Hippocampal formation (tissue), 2 donors: ENCODE results near the gene ANKRD17.
"Not testable (repeated sequence)": the region's sequence is repeated elsewhere in the genome, so short reads cannot be mapped to it uniquely, and the experiment has no call there.

Experiments
- DNase-seq, 2 donors: peaks; one replicate each; lab custom pipeline; 2025; lab: John Stamatoyannopoulos, UW

Gene ANKRD17

DNA sequence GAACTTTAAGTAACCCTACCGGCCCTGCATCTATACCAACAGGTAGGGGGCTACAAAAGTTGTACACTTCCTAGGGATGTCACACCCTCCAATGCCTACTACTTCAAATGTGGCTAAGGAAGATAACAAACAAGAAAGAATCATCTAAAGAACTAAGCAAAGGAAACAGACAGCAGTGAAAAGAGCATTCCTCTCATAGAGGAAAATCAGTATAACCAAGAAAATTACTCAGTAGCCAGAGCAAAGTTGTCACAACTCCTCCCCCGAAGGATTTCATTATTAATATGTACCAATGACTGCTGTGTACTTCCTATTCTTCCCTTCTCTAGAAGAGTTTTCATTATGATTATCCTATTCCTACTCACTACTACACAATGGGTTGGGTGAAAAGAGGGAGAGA is 12.6 kb downstream of the ANKRD17 start:
- no peak for DNase-seq

DNA sequence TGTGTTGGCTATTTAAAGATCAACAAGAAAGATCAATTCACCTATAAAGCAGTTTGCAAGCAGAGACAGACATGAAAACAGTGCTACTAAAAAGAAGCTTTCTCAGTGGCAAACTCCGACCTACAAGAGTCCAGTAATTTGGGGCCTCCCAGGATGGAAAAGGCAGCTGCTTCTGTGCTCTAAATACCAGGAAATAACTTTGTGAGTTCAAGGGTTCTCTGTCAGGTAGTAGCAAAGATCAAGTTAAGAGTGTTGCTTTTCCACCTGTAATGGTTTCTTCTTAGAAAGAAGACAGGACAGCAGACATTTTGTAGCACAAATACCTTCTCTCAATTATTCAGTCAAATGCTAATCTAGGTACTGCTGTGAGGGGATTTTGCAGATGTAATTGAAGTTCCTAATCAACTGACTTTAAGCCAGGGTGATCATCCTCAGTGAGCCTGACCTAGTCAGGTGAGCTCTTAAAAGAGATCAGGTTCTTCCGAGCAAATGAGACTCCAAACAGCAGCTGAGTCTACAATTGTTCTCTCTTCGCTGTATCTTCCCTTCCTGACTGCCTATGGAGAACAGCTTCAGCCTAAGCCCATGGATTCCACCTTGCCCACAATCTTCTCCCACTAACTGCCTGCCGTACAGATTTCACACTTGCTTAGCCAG is 13.5 kb downstream of the ANKRD17 start:
- no peak for DNase-seq

DNA sequence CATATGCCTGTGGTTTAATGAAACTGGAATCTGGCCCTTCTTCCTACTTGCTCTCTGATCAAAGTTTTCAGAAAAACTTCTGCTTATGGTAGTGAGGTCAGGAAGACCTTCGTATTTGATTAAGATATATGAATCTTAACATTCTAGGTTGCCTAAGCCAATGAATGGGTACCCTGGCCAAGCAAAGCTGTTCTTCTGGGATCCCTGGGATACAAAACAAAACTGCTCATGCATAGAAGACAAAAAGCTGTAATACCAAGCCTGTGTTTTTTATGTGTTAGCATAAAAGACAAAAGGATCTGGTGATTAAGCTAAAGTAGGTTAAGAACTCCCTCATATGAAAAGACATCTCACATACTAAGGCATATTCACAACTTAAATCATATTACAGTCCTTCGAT is 21.6 kb downstream of the ANKRD17 start:
- no peak for DNase-seq

DNA sequence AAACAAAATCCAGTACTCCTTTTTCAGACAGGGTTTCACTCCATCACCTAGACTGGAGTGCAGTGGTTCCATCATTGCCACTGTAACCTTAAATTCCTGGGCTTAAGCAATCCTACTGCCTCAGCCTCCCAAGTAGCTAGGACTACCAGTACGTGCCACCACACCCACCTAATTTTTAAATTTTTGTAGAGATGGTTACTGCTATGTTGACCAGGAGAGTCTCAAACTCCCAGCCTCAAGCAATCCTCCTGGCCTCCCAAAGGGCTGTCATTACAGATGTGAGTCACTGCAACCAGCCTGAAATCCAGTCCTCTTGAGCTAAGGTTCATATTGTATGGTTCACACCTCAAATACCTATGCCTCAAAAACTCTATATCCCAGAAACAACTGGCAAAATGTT is 22.4 kb downstream of the ANKRD17 start:
- no peak for DNase-seq

DNA sequence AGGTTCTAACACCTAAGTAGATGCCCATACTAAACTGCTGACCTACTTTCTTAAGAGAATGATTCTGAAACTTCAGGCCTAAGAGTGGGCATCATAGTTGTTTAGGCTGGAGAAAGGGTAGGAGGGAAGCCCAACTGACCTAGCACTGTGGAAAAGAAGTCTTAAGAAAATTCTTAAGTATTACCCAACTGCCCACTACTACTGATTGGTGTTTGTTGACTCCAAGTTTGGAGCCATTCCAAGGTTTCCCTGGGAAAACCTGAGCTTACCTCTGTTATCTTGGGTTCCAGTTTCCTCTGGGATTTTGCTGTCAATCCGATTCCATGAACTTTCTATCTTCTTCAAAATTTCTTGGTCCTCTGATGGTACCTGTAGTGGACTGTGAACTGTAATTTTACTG is 23.9 kb downstream of the ANKRD17 start:
- DNase-seq, result no peak

DNA sequence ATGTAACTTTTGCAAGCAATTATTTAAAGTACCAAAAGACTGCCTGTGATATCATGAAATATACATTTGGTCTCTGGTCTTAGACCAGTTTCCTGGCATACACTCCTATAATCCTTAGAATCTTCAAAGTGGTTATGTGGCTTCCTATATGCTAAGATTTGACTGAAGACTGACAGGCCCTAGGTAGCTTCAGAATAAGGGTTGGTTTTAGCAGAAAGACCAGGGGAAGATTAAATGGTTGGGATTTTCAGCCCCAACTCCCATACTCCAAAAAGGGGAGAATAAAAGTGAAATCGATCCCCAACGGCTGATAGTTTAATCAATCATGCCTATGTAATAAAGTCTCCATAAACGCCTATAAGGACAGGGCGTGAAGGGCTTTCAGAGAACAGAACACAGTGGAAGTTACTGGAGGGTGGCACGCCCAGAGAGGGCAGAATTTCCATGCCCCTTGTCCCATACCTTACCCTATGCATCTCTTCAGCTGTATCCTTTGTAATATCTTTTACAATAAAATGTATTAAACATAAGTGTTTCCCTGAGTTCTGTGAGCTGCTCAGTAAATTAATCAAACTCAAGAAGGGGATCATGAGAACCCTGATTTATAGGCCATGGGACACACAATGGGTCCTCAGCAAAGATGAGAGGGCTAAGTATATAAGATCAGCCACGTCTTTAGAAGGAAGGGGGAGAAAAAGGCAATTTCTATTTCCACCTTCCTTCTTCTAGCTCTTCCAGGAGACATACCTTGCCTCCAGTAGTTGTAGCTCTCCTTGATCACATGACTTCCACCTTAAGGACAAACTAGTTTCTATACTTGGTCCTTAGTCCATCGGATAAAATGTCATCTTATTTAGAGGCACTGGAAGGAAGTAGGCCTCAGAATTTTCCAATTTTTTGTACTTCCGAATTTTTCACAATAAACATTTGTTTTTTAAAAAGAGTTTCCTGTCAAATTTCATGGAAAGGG is 26.8 kb downstream of the ANKRD17 start:
- no peak for DNase-seq

DNA sequence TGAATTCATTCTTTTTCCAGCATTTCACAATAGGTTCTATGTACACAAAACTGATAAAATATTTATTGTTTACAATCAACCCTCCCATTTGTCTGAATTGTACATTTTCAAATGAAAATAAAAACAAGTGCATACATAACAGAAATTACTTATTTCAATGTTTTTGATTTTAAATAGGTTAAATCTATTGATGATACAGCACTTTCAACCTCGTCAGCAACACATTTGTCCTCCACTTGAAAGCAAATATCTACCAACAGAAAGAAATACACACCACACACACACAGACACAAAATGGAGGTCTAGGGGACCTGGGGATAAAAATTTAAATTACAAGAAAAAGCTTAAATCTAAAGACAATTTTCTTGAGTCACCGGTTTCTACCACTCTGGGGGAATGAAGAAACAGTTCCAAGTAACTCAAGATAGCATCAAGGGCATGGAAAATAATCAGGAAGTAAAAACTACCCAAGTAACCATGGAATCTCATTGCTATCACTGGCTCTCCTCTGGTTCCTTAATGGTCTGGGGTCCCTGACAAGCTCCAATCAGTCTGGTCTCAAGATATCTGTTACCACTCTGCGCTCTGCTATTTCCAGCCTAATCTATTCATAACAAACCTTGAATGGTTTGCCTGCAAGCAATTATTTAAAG is 27.6 kb downstream of the ANKRD17 start:
- no peak for DNase-seq

DNA sequence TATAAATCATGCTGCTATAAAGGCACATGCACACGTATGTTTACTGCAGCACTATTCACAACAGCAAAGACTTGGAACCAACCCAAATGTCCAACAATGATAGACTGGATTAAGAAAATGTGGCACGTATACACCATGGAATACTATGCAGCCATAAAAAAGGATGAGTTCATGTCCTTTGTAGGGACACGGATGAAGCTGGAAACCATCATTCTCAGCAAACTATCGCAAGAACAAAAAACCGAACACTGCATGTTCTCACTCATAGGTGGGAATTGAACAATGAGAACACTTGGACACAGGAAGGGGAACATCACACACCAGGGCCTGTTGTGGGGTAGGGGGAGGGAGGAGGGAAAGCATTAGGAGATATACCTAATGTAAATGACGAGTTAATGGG is 29.8 kb downstream of the ANKRD17 start:
- not testable (repeated sequence) for DNase-seq

DNA sequence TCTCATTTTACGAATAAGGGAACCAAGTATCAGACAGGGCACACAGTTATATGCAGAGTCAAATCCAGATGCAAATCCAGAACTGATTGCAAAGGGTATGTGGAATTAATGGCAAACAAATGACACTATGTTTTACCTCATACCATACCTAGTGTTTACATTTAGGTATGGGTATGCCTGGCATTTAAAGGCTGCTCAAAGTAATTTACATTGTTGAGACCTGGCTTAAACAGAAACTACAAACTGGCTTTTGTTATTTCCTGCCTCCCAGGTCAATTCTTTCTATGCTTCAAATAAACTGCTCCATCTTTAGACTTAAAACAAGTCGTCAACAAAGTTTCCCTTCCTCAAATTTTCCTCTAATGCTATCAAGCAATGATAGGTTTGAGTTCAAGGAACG is 33.7 kb downstream of the ANKRD17 start:
- DNase-seq, result no peak

DNA sequence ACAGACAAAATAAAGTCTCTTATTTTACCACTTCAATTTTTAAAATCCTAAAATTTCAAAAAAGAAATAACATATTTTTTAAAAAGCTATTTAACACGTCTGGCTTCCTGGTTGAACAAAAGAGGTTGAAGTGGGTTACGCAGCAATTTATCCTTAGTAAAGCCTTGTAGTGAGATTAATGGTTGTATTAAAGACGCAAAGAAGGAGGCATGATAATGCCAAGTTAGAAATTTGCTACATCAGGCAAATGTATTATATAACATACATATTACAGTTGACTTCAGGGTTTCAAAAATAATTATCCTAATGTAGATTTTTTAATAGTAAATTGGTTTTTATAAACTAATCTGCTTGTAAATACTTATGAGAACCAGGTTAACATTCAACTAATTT is 35.3 kb downstream of the ANKRD17 start:
- DNase-seq, result no peak

DNA sequence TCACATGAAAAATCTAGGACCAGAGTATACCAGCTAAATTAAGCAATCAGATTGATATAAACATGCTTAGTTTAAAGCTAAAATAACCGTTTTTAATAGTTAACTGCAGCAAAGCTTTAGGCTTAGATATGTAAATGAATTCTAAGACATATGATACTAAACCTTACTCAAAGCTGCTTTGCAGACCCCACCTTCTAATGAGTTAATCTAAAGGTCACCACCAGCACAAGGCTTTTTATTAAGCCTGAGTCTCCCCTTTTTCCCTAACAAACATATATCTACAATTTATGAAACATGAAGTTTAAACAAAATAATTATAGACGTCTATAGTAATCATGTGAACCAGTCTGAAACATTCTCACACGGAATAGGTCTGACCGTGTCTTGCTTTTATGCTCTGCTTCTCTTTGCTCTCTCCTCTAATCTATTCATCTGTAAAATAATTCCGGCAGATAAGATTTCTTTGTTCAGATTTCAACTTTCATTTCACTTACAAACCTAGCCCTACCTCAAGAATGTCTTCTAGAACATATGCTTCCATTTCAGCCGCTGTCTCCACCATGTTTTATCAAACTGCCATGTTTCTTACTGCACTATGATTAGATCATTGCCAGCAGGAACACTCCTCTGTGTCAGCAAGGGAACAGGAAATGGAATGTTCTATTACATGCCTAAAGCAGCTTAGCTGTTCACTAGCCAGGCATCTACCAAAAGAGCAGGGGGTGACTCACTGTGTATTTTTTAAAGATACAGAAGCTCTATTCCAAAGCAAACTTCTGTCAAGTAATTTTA is 35.9 kb downstream of the ANKRD17 start:
- DNase-seq, result peak; percentile 47 to 97

DNA sequence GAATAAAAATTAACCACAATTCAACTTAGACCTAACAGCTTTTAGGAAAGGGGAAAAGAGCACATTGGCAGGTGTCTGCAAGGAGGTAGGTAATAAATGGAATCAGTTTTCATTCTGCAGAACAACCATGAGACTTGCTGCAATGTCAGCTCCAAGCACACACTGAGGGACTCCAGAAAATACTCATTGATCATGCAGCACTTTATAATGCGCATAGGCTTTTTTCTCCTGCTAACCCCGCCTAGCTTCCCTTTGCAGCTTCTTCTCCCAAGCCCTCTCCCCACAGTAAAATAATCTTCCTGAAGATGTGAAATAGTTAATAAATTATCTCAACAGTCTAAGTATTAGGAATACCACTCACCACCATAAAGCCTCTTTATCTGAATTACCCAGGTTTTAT is 36.9 kb downstream of the ANKRD17 start:
- no peak for DNase-seq

DNA sequence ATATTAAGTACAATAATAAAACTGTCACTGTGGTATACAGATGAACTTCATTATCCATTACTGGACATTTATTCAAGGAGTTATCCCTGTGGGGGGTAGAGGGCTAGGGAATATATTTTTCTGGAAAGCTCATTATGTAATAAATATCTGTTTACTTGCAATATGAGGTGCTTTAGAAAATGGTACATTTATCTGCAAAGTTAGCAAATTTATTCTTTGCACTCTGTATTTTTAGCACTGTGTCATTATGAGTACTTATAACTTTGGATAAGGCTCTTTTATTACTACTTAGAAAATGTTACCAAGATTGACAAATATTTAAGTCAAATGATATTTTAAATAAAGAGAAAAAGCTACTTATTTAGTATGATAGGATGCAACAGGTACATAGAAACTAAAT is 37.8 kb downstream of the ANKRD17 start:
- DNase-seq, result no peak

DNA sequence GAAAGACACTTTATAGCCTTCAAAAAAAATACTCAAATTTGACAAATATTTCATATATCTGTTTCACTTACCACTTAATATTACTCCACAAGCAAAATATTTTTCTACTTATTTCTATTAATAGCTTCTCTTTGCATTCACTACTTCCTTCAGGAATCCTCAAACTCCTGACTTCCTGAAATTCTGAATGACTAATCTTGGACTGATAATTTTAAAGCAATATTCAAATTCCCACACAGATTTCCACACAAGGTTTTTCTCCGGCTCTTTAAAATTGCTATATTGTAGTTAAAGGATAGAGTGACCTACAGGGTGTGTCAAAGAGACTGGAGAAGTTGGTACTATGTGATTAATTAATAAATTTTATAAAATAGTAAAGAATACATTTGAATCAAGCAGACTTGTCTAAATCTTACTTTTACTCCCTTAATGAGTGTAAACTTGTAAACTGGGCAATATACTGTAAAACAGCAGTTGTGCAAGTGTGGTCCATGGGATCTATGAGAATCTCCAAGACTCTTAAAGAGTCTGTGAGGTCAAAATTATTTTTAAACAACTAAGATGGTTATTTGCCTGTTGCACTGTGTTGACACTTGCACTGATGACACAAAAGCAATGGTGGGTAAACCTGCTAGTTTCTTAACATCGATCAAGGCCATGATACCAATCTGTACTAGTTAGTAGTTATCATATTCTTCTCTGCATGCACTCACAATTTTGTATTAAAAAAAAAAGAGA is 44.5 kb downstream of the ANKRD17 start:
- no peak for DNase-seq

DNA sequence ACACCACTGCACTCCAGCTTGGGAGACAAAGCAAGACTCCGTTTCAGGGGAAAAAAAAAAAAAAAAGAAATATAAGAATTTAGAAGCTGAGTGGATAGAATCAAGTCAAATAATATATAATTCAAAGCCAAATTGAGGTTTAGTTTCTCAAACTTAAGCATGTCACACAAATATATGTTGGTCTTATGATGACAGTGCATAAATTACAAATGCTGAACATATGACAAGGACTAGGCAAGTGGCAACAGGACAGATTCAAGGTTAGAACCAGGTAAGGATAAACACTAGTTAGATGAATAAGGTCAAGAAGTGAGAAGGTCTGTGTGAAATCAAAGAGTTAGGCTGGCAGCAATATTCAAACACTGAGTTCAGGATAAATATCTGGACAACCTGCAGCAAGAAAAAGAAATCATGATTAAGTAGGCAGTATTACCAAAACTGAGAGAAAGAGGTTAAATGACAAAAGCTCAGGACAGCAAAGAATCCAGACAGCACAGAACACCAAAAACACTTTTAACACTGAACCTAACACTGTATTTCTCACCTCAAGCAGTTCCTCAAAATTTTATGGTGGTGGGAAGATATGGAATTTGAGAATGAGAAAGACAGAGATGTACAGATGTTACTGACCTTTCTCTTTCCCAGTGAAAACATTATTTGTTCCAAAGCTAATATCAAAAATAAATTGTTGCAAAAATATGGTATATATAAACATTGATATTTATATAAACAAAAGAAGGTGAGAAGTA is 45.4 kb downstream of the ANKRD17 start:
- no peak for DNase-seq

DNA sequence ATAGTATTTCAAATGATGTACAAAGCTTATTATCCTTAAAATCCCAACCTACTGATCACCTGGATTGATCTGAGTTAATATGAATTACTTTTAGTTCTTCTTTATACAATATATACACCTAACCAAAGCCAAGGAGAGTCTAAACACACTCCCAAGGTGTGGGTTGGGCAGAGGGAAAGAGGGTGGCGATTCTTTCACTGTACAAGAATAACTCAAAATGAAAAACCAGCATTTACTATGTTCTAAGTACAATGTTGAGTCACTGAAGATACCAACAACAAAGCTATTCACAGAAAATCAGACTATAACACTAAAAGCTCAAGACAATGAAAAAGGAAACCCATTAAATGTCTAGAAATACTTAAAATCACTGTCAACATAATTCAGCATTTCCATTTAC is 46.6 kb downstream of the ANKRD17 start:
- DNase-seq, result no peak

DNA sequence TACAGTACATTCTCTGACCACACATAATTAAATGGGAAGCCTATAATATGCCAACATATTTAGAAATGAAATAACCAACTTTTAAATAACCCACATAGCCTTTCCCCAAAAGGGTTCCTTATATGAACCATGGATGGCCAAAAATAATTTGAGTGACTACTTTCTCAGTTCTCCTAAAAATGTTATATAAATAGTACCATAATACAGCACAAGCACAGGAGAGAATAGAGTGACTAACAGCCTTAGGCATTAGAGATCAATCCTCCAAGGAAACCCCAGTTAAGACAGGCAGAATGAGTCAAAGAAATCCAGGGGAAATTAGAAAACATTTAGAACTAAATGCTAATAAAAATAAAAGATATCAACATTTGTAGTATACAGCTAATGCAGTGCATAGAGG is 50.2 kb downstream of the ANKRD17 start:
- no peak for DNase-seq

DNA sequence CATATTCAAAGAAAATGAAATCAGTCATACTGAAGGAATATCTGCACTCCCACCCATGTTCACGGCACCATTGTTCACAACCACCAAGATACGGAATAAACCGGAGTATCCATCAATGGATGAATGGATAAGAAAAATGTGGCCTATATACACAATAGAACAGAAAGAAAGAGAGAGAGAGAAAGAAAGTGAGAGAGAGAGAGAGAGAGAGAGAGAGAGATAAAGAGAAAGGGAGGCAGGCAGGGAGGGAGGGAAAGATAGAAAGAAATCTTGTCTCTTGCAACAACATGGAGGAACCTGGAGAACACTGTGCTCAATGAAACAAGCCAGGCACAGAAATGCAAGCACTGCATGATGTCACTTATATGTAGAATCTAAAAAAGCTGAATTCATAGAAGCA is 52.4 kb downstream of the ANKRD17 start:
- DNase-seq, result no peak

DNA sequence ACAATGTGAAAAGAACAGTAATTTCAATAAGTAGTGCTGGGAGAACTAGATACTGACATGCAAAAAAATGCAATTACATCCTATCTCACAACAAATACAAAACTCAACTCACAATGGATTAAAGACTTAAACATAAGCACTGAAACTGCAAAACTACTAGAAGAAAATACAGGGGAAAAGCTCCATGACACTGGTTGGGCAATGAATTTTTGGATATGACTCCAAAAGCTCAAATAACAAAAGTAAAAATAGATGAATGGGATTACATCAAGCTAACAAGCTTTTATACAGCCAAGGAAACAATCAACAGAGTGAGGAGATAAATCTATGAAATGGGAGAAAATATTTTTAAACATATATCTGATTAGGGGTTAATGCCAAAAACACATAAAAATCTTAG is 53.1 kb downstream of the ANKRD17 start:
- DNase-seq, result no peak

DNA sequence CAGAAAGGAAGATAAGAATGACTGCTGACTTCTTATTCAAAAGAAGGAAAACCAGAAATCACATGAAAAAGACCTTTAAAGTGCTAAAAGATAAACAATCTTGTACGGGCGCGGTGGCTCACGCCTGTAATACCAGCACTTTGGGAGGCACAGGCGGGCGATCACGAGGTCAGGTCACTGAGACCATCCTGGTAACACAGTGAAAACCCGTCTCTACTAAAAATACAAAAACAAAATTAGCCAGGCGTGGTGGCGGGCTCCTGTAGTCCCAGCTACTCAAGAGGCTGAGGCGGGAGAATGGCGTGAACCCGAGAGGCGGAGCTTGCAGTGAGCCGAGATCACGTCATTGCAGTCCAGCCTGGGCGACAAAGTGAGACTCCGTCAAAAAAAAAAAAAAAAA is 54.6 kb downstream of the ANKRD17 start:
- DNase-seq, result not testable (repeated sequence)

DNA sequence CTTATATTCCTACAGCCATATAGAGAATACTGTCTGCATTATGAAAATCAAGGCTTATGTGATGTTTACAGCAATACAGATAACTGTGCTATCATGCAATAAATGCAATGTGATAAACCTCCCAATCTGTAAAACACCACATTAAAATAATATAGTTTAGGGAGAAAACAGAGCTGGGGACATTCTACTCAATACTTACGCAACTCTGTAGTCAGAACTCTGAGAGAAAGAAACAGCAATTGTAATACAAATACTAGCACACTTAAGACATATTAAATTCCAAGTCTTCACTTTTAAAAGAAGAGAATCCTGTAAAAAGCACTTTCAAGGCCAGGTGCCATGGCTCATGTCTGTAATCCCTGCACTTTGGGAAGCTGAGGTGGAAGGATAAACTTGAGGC is 61.4 kb downstream of the ANKRD17 start:
- no peak for DNase-seq
